ENCODE data around the gene TTLL13.
"Not testable (repeated sequence)": the region's sequence is repeated elsewhere in the genome, so short reads cannot be mapped to it uniquely, and the experiment has no call there.

Gene TTLL13

GRCh38 chr15:90291679-90292356, 42.5 kb downstream of the TTLL13 start:
- no peak for DNase-seq

- DNase-seq: peak; percentile 76 to 81
Measured at GRCh38 chr15:90293040-90293810, 43.9 kb downstream of the TTLL13 start.

- no peak for DNase-seq
Measured at GRCh38 chr15:90294159-90294558, 44.8 kb downstream of the TTLL13 start.

- no peak for DNase-seq
Measured at GRCh38 chr15:90294601-90295269, 45.4 kb downstream of the TTLL13 start.

GRCh38 chr15:90295270-90295648, 45.9 kb downstream of the TTLL13 start:
- no peak for DNase-seq

- not testable (repeated sequence) for DNase-seq
Measured at GRCh38 chr15:90296316-90296884, 47.0 kb downstream of the TTLL13 start.

- no peak for DNase-seq
Measured at GRCh38 chr15:90297021-90297420, 47.7 kb downstream of the TTLL13 start.

- no peak for DNase-seq
Measured at GRCh38 chr15:90300541-90300940, 51.2 kb downstream of the TTLL13 start.

GRCh38 chr15:90300988-90301706, 51.8 kb downstream of the TTLL13 start:
- peak; percentile 62 to 63 for DNase-seq

- DNase-seq: no peak
Measured at GRCh38 chr15:90301707-90302300, 52.4 kb downstream of the TTLL13 start.

- DNase-seq: not testable (repeated sequence)
Measured at GRCh38 chr15:90305355-90305754, 56.0 kb downstream of the TTLL13 start.

GRCh38 chr15:90305932-90306331, 56.6 kb downstream of the TTLL13 start:
- DNase-seq: no peak

- DNase-seq: peak; percentile 25 to 37
Measured at GRCh38 chr15:90306560-90306959, 57.2 kb downstream of the TTLL13 start.

- no peak for DNase-seq
Measured at GRCh38 chr15:90307661-90308060, 58.3 kb downstream of the TTLL13 start.

- no peak for DNase-seq
Measured at GRCh38 chr15:90309020-90309419, 59.7 kb downstream of the TTLL13 start.
